HG02970 (cell line): Measurements from ENCODE around the gene CAND2.
"Not testable (repeated sequence)": the region's sequence is repeated elsewhere in the genome, so short reads cannot be mapped to it uniquely, and the experiment has no call there.

ENCODE experiments used
- ATAC-seq: cut with Tn5 transposase; IDR thresholded peaks from one replicate; pipeline ENCODE4 v1.9.1; 2021; ENCODE audit warnings: mild to moderate bottlenecking, moderate library complexity, moderate number of reproducible peaks; ENCODE audit not compliant: unreplicated experiment, low FRiP score

CAND2 gene

GRCh38 chr3:12769761-12770160 lies 26.7 kb upstream of the CAND2 start:
- no peak for ATAC-seq

- no peak for ATAC-seq
Observed at GRCh38 chr3:12771236-12771635, 25.2 kb upstream of the CAND2 start.

- ATAC-seq = no peak
Observed at GRCh38 chr3:12772462-12772861, 24.0 kb upstream of the CAND2 start.

- no peak for ATAC-seq
Observed at GRCh38 chr3:12773030-12773709, 23.3 kb upstream of the CAND2 start.

- ATAC-seq = no peak
Observed at GRCh38 chr3:12773710-12774086, 22.8 kb upstream of the CAND2 start.

- ATAC-seq = no peak
Observed at GRCh38 chr3:12774619-12775018, 21.9 kb upstream of the CAND2 start.

- no peak for ATAC-seq
Observed at GRCh38 chr3:12775226-12775625, 21.3 kb upstream of the CAND2 start.

- ATAC-seq = not testable (repeated sequence)
Observed at GRCh38 chr3:12775970-12776369, 20.5 kb upstream of the CAND2 start.

GRCh38 chr3:12777171-12777570 lies 19.3 kb upstream of the CAND2 start:
- no peak for ATAC-seq

GRCh38 chr3:12780751-12781150 lies 15.7 kb upstream of the CAND2 start:
- no peak for ATAC-seq

GRCh38 chr3:12782172-12782815 lies 14.2 kb upstream of the CAND2 start:
- no peak for ATAC-seq

GRCh38 chr3:12785096-12785495 lies 11.4 kb upstream of the CAND2 start:
- ATAC-seq = no peak

- ATAC-seq = not testable (repeated sequence)
Observed at GRCh38 chr3:12787346-12787745, 9.1 kb upstream of the CAND2 start.

- not testable (repeated sequence) for ATAC-seq
Observed at GRCh38 chr3:12787967-12788690, 8.4 kb upstream of the CAND2 start.

- ATAC-seq = no peak
Observed at GRCh38 chr3:12791430-12791829, 5.0 kb upstream of the CAND2 start.

- ATAC-seq = no peak
Observed at GRCh38 chr3:12793701-12794100, 2.8 kb upstream of the CAND2 start.

- no peak for ATAC-seq
Observed at GRCh38 chr3:12797124-12797891, 828 bp downstream of the CAND2 start.

- no peak for ATAC-seq
Observed at GRCh38 chr3:12797892-12798558, 1.5 kb downstream of the CAND2 start.

- no peak for ATAC-seq
Observed at GRCh38 chr3:12798559-12799179, 2.2 kb downstream of the CAND2 start.
